T-cell (primary cell): Measurements from ENCODE around the gene RUFY2. TPM values are rescaled to one million over a fixed set of nuclear protein-coding genes. Genes with fewer than 3 reads are reported as not detected.

Experiments
- ATAC-seq, 4 experiments: fragments of 200-7000 bp in 3 of 4; fragments of 150-1000 bp in 1 of 4; cut with Tn5 transposase; replicated peaks in 1 of 4; 1 replicate in 3 of 4; 2 replicates in 1 of 4; pipeline ENCODE4 v1.10.0; 2021; ENCODE audit warnings: moderate library complexity in 3 of 4, mild to moderate bottlenecking in 2 of 4, moderate number of reproducible peaks in 1 of 4
- CTCF ChIA-PET, 2 donors: fragments of 300-600 bp; sonication (Branson Sonifier 250); formaldehyde crosslinking; loops; one replicate each; lab custom pipeline; 2022; ENCODE audit warnings: antibody characterized with exemption in 2 of 2; lab: Charles Lee
- POLR2A ChIA-PET, 2 donors: fragments of 300-600 bp; sonication (Branson Sonifier 250); formaldehyde crosslinking; loops; one replicate each; lab custom pipeline; 2022; ENCODE audit warnings: antibody characterized with exemption in 2 of 2; lab: Charles Lee
- DNase-seq, 35 experiments: peaks; one replicate each; pipeline versions ENCODE4 v3.0.0 to v3.0.0-alpha.2; 2013 to 2023
- H3K27ac ChIP-seq: one replicate; pipeline ENCODE4 v1.5.1; 2013; ENCODE audit warnings: low read length
- H3K27me3 ChIP-seq, 2 experiments: replicated peaks in 1 of 2; 1 replicate in 1 of 2; 2 replicates in 1 of 2; pipeline versions ENCODE4 v1.6.1 to v1.7.0; 2013; ENCODE audit warnings: low read length in 1 of 2, mixed read lengths in 1 of 2; ENCODE audit not compliant: control insufficient read depth in 2 of 2, insufficient read depth in 2 of 2; ENCODE audit errors: extremely low read depth in 1 of 2
- H3K36me3 ChIP-seq, 2 donors: 1 replicate in 1 of 2; 2 replicates in 1 of 2; pipeline versions ENCODE4 v1.6.1 to v1.7.0; 2013; ENCODE audit warnings: low read length in 1 of 2; ENCODE audit not compliant: control insufficient read depth in 2 of 2, insufficient read depth in 1 of 2; ENCODE audit errors: extremely low read depth in 1 of 2
- H3K4me1 ChIP-seq, 2 experiments: 1 replicate in 1 of 2; 2 replicates in 1 of 2; pipeline versions ENCODE4 v1.6.1 to v1.7.0; 2013; ENCODE audit warnings: low read length in 2 of 2, mixed read lengths in 1 of 2; ENCODE audit not compliant: insufficient read depth in 2 of 2, control insufficient read depth in 1 of 2; ENCODE audit errors: extremely low read depth in 1 of 2
- H3K4me3 ChIP-seq, 2 donors: 1 replicate in 1 of 2; 2 replicates in 1 of 2; pipeline versions ENCODE4 v1.5.1 to v1.7.0; 2013; ENCODE audit warnings: mild to moderate bottlenecking in 2 of 2, low read length in 1 of 2, moderate library complexity in 1 of 2; ENCODE audit not compliant: control insufficient read depth in 1 of 2; ENCODE audit errors: extremely low read depth in 1 of 2
- H3K9me3 ChIP-seq: 2 replicates; pipeline ENCODE4 v1.7.0; 2013
- H3K27ac Mint-ChIP-seq, 2 donors: one replicate each; pipeline ENCODE4 v1.8.0; 2020 to 2021; ENCODE audit warnings: mild to moderate bottlenecking in 2 of 2, mixed read lengths in 2 of 2
- H3K27me3 Mint-ChIP-seq, 2 donors: one replicate each; pipeline ENCODE4 v1.8.0; 2021 to 2022; ENCODE audit warnings: mixed read lengths in 2 of 2
- H3K36me3 Mint-ChIP-seq: one replicate; pipeline ENCODE4 v1.8.0; 2021; ENCODE audit warnings: mixed read lengths
- H3K4me1 Mint-ChIP-seq, 3 donors: one replicate each; pipeline ENCODE4 v1.8.0; 2020 to 2022; ENCODE audit warnings: mixed read lengths in 3 of 3, mild to moderate bottlenecking in 1 of 3
- H3K4me3 Mint-ChIP-seq, 3 donors: one replicate each; pipeline ENCODE4 v1.8.0; 2020 to 2022; ENCODE audit warnings: mild to moderate bottlenecking in 3 of 3, mixed read lengths in 3 of 3, moderate library complexity in 3 of 3
- H3K9me3 Mint-ChIP-seq, 3 donors: one replicate each; pipeline ENCODE4 v1.8.0; 2020 to 2022; ENCODE audit warnings: mixed read lengths in 3 of 3
- WGBS: methylation state at CpG from one replicate; pipeline ENCODE4 v1.1.5; 2013; ENCODE audit warnings: missing lambda C conversion rate; ENCODE audit not compliant: insufficient coverage; 5-methylcytosine and 5-hydroxymethylcytosine counted together
- total RNA-seq, 35 experiments: library from RNA in 6 of 35; stranded (reverse) in 6 of 35; fragments of 120-200 nt in 1 of 35; gene quantifications; one replicate each; pipeline versions ENCODE4 v1.2.1 to v1.2.4 and lab custom pipeline; 2013 to 2026

The RUFY2 gene
- total RNA-seq, 5 donors from 2014 or later (not counting 1 experiment from before 2014, with no cell fraction given): 15.2 to 25.7 (median 20.3) TPM

- Mint-ChIP-seq H3K4me1 (peaks cover 21 to 25% (median 23%) of the 10 kb centered on the region in 3 donors), H3K4me3 (peak overlapping the region; percentile 86 to 90 (median 87)), H3K36me3 (peaks cover 3% of the 10 kb centered on the region), H3K9me3 (no peaks in the 10 kb centered on the region), H3K27ac (peak overlapping the region; percentile 61 to 82), H3K27me3 (no peaks in the 10 kb centered on the region)
- peak overlapping the region; percentile 26 for H3K27ac ChIP-seq
- ATAC-seq (peak in 3 of 4 experiments; percentile 7 to 16 (median 13)), DNase-seq (peak in 15 of 35 experiments; percentile 1 to 38 (median 7))
- ChIA-PET POLR2A (interaction anchor here (0.6 kb wide), 3 partner anchors 74 to 550 kb away, joined by 3 to 18 read pairs (median 5); partner anchors contain the start of genes DDX21 (in 1 of the 2) and HNRNPH3 (in 1 of the 2)), CTCF (interaction anchor here (0.6 to 0.7 kb wide), 5 partner anchors 8 to 521 kb away, joined by 3 to 4 read pairs (median 3); no protein-coding TSS in a partner anchor)
- no peaks in the 10 kb centered on the region for H3K27me3 ChIP-seq
- peaks cover 8 to 10% of the 10 kb centered on the region in 2 experiments for H3K4me1 ChIP-seq
- H3K36me3 ChIP-seq: no peaks in the 10 kb centered on the region
- no peaks in the 10 kb centered on the region for H3K9me3 ChIP-seq
- WGBS: 3% methylated on average over 37 of the region's 38 CpGs
- peak overlapping the region; percentile 89 to 98 for H3K4me3 ChIP-seq
Measured at GRCh38 chr10:68406111-68406814, 814 bp downstream of the RUFY2 start.

GRCh38 chr10:68403701-68404100 lies 3.4 kb downstream of the RUFY2 start:
- CTCF ChIA-PET: no interaction called here
- WGBS: 83% methylated on average over 1 of the region's 4 CpGs
- Mint-ChIP-seq H3K4me1 (peaks cover 22 to 28% (median 25%) of the 10 kb centered on the region in 3 donors), H3K27ac (no peak overlapping the region), H3K4me3 (no peak overlapping the region), H3K36me3 (peaks cover 10% of the 10 kb centered on the region), H3K27me3 (no peaks in the 10 kb centered on the region), H3K9me3 (no peaks in the 10 kb centered on the region)
- Histone ChIP-seq H3K9me3 (no peaks in the 10 kb centered on the region), H3K36me3 (peaks cover 0 to 4% of the 10 kb centered on the region in 2 donors), H3K27me3 (no peaks in the 10 kb centered on the region), H3K4me1 (peaks cover 8 to 10% of the 10 kb centered on the region in 2 experiments), H3K27ac (no peak overlapping the region), H3K4me3 (no peak overlapping the region)
- no peak for DNase-seq
- POLR2A ChIA-PET: interaction anchor here in 1 of 2 donors (0.6 to 0.9 kb wide), 2 partner anchors 12 to 525 kb away, joined by 4 to 9 read pairs; no protein-coding TSS in a partner anchor
- no peak for ATAC-seq

- no peaks in the 10 kb centered on the region for H3K9me3 ChIP-seq
- peaks cover 0 to 4% of the 10 kb centered on the region in 2 donors for H3K36me3 ChIP-seq
- H3K27ac Mint-ChIP-seq: no peak overlapping the region
- H3K4me1 Mint-ChIP-seq: peaks cover 20 to 28% (median 21%) of the 10 kb centered on the region in 3 donors
- ChIA-PET CTCF (interaction anchor here in 1 of 2 donors (0.5 to 0.6 kb wide), 2 partner anchors 47 to 145 kb away, joined by 3 to 6 read pairs; no protein-coding TSS in a partner anchor), POLR2A (interaction anchor here in 1 of 2 donors (0.6 to 0.8 kb wide), 2 partner anchors 49 to 404 kb away, joined by 3 to 5 read pairs; no protein-coding TSS in a partner anchor)
- no peaks in the 10 kb centered on the region for H3K27me3 ChIP-seq
- H3K4me1 ChIP-seq: peaks cover 6 to 8% of the 10 kb centered on the region in 2 experiments
- H3K4me3 Mint-ChIP-seq: no peak overlapping the region
- DNase-seq: no peak
- H3K9me3 Mint-ChIP-seq: no peaks in the 10 kb centered on the region
- H3K4me3 ChIP-seq: no peak overlapping the region
- H3K27ac ChIP-seq: no peak overlapping the region
- no peak for ATAC-seq
- H3K27me3 Mint-ChIP-seq: no peaks in the 10 kb centered on the region
- peaks cover 10% of the 10 kb centered on the region for H3K36me3 Mint-ChIP-seq
- no CpG with 5 or more reads among the region's 1 CpG for WGBS
Measured at GRCh38 chr10:68402276-68402675, 4.8 kb downstream of the RUFY2 start.

GRCh38 chr10:68397005-68397404 lies 10.1 kb downstream of the RUFY2 start:
- no peak overlapping the region for H3K27ac Mint-ChIP-seq
- peaks cover 0 to 5% (median 4%) of the 10 kb centered on the region in 3 donors for H3K4me1 Mint-ChIP-seq
- H3K4me1 ChIP-seq: no peaks in the 10 kb centered on the region
- H3K9me3 ChIP-seq: no peaks in the 10 kb centered on the region
- H3K4me3 Mint-ChIP-seq: no peak overlapping the region
- no CpG with 5 or more reads among the region's 1 CpG for WGBS
- no peaks in the 10 kb centered on the region for H3K9me3 Mint-ChIP-seq
- DNase-seq (no peak), ATAC-seq (no peak)
- ChIA-PET CTCF (no interaction called here), POLR2A (interaction anchor here in 1 of 2 donors (0.5 kb wide), 1 partner anchor 482 kb away, joined by 3 read pairs; no protein-coding TSS in a partner anchor)
- H3K27me3 ChIP-seq: no peaks in the 10 kb centered on the region
- no peak overlapping the region for H3K4me3 ChIP-seq
- H3K36me3 Mint-ChIP-seq: peaks cover 24% of the 10 kb centered on the region
- peaks cover 4 to 5% of the 10 kb centered on the region in 2 donors for H3K36me3 ChIP-seq
- H3K27ac ChIP-seq: no peak overlapping the region
- no peaks in the 10 kb centered on the region for H3K27me3 Mint-ChIP-seq

GRCh38 chr10:68385740-68386139 lies 21.3 kb downstream of the RUFY2 start:
- DNase-seq (no peak), ATAC-seq (no peak)
- ChIA-PET POLR2A (interaction anchor here in 1 of 2 donors (0.7 kb wide), 1 partner anchor 828 kb away, joined by 3 read pairs; no protein-coding TSS in a partner anchor), CTCF (no interaction called here)
- Histone ChIP-seq H3K36me3 (peaks cover 0 to 53% of the 10 kb centered on the region in 2 donors), H3K27ac (no peak overlapping the region), H3K27me3 (no peaks in the 10 kb centered on the region), H3K4me1 (no peaks in the 10 kb centered on the region), H3K9me3 (no peaks in the 10 kb centered on the region), H3K4me3 (no peak overlapping the region)
- no peaks in the 10 kb centered on the region for H3K27me3 Mint-ChIP-seq
- H3K4me1 Mint-ChIP-seq: no peaks in the 10 kb centered on the region
- H3K4me3 Mint-ChIP-seq: no peak overlapping the region
- H3K27ac Mint-ChIP-seq: no peak overlapping the region
- peaks cover 34% of the 10 kb centered on the region for H3K36me3 Mint-ChIP-seq
- no peaks in the 10 kb centered on the region for H3K9me3 Mint-ChIP-seq
- WGBS: no CpG with 5 or more reads among the region's 2 CpGs

- H3K27me3 Mint-ChIP-seq: no peaks in the 10 kb centered on the region
- Histone ChIP-seq H3K4me1 (no peaks in the 10 kb centered on the region), H3K9me3 (peaks cover 6% of the 10 kb centered on the region), H3K27me3 (no peaks in the 10 kb centered on the region), H3K4me3 (no peak overlapping the region), H3K36me3 (peaks cover 5 to 31% of the 10 kb centered on the region in 2 donors), H3K27ac (no peak overlapping the region)
- H3K4me1 Mint-ChIP-seq: no peaks in the 10 kb centered on the region
- DNase-seq: no peak
- ChIA-PET CTCF (interaction anchor here in 1 of 2 donors (0.5 to 0.7 kb wide), 2 partner anchors 23 to 587 kb away, joined by 3 to 7 read pairs; no protein-coding TSS in a partner anchor), POLR2A (no interaction called here)
- no peak for ATAC-seq
- no peak overlapping the region for H3K4me3 Mint-ChIP-seq
- no peak overlapping the region for H3K27ac Mint-ChIP-seq
- no CpG with 5 or more reads among the region's 1 CpG for WGBS
- H3K9me3 Mint-ChIP-seq: peaks cover 3 to 7% (median 3%) of the 10 kb centered on the region in 3 donors
- peaks cover 44% of the 10 kb centered on the region for H3K36me3 Mint-ChIP-seq
Measured at GRCh38 chr10:68371604-68372003, 35.5 kb downstream of the RUFY2 start.
